HepG2 (cell line): ENCODE data around the gene GP1BA. TPM values are rescaled to one million over a fixed set of nuclear protein-coding genes. Genes with fewer than 3 reads are reported as not detected.

Experiments used
- ADNP ChIP-seq: sonication (generic); formaldehyde crosslinking; IDR thresholded peaks from 2 replicates; pipeline ENCODE4 v1.4.0; 2020; ENCODE audit warnings: missing genetic modification reagents
- ATF2 ChIP-seq: sonication (generic); formaldehyde crosslinking; IDR thresholded peaks from 2 replicates; pipeline ENCODE4 v1.4.0; 2020; ENCODE audit warnings: missing genetic modification reagents
- BRF2 ChIP-seq: sonication (generic); formaldehyde crosslinking; IDR thresholded peaks from 2 replicates; pipeline ENCODE4 v1.8.1; 2022; ENCODE audit warnings: mild to moderate bottlenecking, missing genetic modification reagents
- DNMT3B ChIP-seq: conservative IDR thresholded peaks from 2 replicates; pipeline ENCODE4 v1.6.1; 2016; ENCODE audit warnings: missing biosample characterization, control low read depth
- NR1H2 ChIP-seq: sonication (generic); formaldehyde crosslinking; IDR thresholded peaks from 2 replicates; pipeline ENCODE4 v1.8.1; 2022; ENCODE audit warnings: low read depth, missing genetic modification reagents, borderline replicate concordance
- POLR2AphosphoS5 ChIP-seq: IDR thresholded peaks from 2 replicates; pipeline ENCODE4 v1.6.1; 2012; ENCODE audit warnings: low read depth, low read length
- PREB ChIP-seq: sonication (generic); formaldehyde crosslinking; IDR thresholded peaks from 2 replicates; pipeline ENCODE4 v1.4.0; 2020; ENCODE audit warnings: missing genetic modification reagents
- SAP130 ChIP-seq: IDR thresholded peaks from 2 replicates; pipeline ENCODE4 v1.6.1; 2016; ENCODE audit warnings: low read depth
- THAP9 ChIP-seq: sonication (generic); formaldehyde crosslinking; IDR thresholded peaks from 2 replicates; pipeline ENCODE4; 2020; ENCODE audit warnings: missing genetic modification reagents, mild to moderate bottlenecking, borderline replicate concordance
- UBTF ChIP-seq: sonication (generic); formaldehyde crosslinking; IDR thresholded peaks from 2 replicates; pipeline ENCODE4 v1.4.0; 2020; ENCODE audit warnings: mild to moderate bottlenecking, missing genetic modification reagents
- ZBTB37 ChIP-seq: sonication (generic); formaldehyde crosslinking; IDR thresholded peaks from 2 replicates; pipeline ENCODE4 v1.4.0; 2020; ENCODE audit warnings: mild to moderate bottlenecking, missing genetic modification reagents
- ZBTB38 ChIP-seq: sonication (generic); formaldehyde crosslinking; IDR thresholded peaks from 2 replicates; pipeline ENCODE4 v1.5.1; 2020; ENCODE audit warnings: mild to moderate bottlenecking, missing genetic modification reagents
- ZNF572 ChIP-seq: sonication (generic); formaldehyde crosslinking; IDR thresholded peaks from 2 replicates; pipeline ENCODE4 v1.5.1; 2020; ENCODE audit warnings: mild to moderate bottlenecking, missing genetic modification reagents
- ZNF605 ChIP-seq: sonication (generic); formaldehyde crosslinking; IDR thresholded peaks from 2 replicates; pipeline ENCODE4 v1.8.0; 2022; ENCODE audit warnings: mild to moderate bottlenecking, missing genetic modification reagents
- ZNF672 ChIP-seq: sonication (generic); formaldehyde crosslinking; IDR thresholded peaks from 2 replicates; pipeline ENCODE4 v1.8.1; 2022; ENCODE audit warnings: missing genetic modification reagents
- ZNF746 ChIP-seq: sonication (generic); formaldehyde crosslinking; IDR thresholded peaks from 2 replicates; pipeline ENCODE4 v1.8.0; 2022; ENCODE audit warnings: mild to moderate bottlenecking, missing genetic modification reagents
- polyA plus RNA-seq, 8 experiments: library from polyadenylated mRNA; depleted of rRNA in 3 of 8; stranded (reverse) in 7 of 8; unstranded in 1 of 8; fragments of >200 nt; fragmentation: Illumina TruSeq in 4 of 8; extraction: Trizol in 4 of 8; gene quantifications; 2 replicates each; pipeline versions ENCODE4 v1.2.1 to v1.2.3, GENCODE V29; 2011 to 2016; ENCODE audit warnings: low read depth in 4 of 8, missing spikeins in 1 of 8, mixed read lengths in 1 of 8; ENCODE audit not compliant: insufficient read depth in 1 of 8
- total RNA-seq, 5 experiments: library from RNA; depleted of rRNA; stranded (reverse); fragments of >200 nt; fragmentation: Illumina TruSeq; extraction: Trizol; gene quantifications; 2 replicates each; pipeline ENCODE4 v1.2.3, GENCODE V29; 2016; ENCODE audit warnings: low read depth in 1 of 5

The GP1BA gene
- total and polyA plus RNA-seq, 2 of the 13 experiments (the other 11 are each of a cell fraction or from before 2014, with no cell fraction given): not detected

- TF ChIP-seq ZBTB37 (CRISPR knock-in tag) (0 out of 2 replicates have a peak, but pooled peaks have one; percentile 11), DNMT3B (0 out of 2 replicates have a peak, but pooled peaks have one; percentile 18), ZNF672 (CRISPR knock-in tag) (no peak), ATF2 (CRISPR knock-in tag) (no peak), POLR2AphosphoS5 (no peak), ZBTB38 (peak; percentile 79), SAP130 (CRISPR knock-in tag) (no peak), BRF2 (no peak), THAP9 (CRISPR knock-in tag) (peak; percentile 16; the same call in 1 of the 2 replicates), ADNP (CRISPR knock-in tag) (no peak), NR1H2 (no peak), UBTF (CRISPR knock-in tag) (peak; percentile 5; the same call in 1 of the 2 replicates), ZNF746 (CRISPR knock-in tag) (0 out of 2 replicates have a peak, but pooled peaks have one; percentile 54), ZNF572 (CRISPR knock-in tag) (0 out of 2 replicates have a peak, but pooled peaks have one; percentile 37), ZNF605 (CRISPR knock-in tag) (no peak), PREB (CRISPR knock-in tag) (no peak)
Measured at GRCh38 chr17:4938688-4939545, 6.8 kb downstream of the GP1BA start (continued).
